Cardiac fibroblast (primary cell): Measurements from ENCODE around the gene SART1.
"Not testable (repeated sequence)": the region's sequence is repeated elsewhere in the genome, so short reads cannot be mapped to it uniquely, and the experiment has no call there.

Source experiments
- DNase-seq, 2 donors: peaks; one replicate each; pipeline versions ENCODE4 v3.0.0 to v3.0.0-alpha.2; 2010; ENCODE audit warnings: low read depth in 2 of 2
- H3K4me3 ChIP-seq, 2 donors: replicated peaks in 1 of 2; 1 replicate in 1 of 2; 2 replicates in 1 of 2; pipeline ENCODE4 v1.5.1; 2011; ENCODE audit warnings: low read depth in 2 of 2, low read length in 2 of 2, mild to moderate bottlenecking in 2 of 2, moderate library complexity in 1 of 2
- TF ChIP-seq, protein P1 (sequence below): IDR thresholded peaks from one replicate; pipeline ENCODE4 v1.5.1; 2011; ENCODE audit warnings: low read depth, mild to moderate bottlenecking, low read length, inconsistent platforms

SART1 gene

DNA sequence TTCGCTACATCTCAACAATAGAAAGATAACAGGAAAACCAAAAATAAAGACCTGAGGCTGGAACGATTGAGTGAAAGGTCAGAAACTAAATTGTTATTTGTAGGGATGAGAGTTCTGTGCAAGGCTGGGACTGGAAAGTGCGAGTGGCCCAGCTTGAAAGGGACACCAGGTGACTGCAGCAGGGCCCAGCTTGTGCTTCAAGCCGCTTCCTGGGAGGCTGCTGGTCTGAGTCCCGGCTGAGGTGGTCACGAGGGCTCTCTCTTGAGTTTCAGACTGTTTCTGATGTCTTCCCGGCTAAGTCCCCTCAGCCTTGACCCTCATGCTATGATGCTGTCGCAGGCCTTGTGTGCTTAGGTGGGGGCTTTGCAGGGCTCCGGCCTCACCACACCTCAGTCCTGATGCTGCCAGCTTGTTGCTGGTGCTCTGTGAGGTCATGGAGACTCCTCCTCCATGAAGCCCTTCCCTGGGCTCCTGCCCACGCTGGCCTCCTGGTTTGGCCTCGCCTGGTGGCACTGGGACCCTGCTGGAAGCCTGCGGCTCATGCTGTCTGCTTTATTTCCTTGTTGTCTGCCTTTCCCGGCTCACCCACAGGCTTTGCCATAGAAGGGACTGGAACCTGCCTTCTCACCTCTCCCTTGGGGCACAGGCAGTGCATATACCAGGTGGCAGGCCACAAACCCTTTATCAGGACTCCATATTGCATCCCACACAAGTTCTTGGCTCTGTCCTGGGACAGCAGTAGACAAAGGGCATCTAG lies 44.8 kb downstream of the SART1 start:
- no peak for DNase-seq
- H3K4me3 ChIP-seq, result no peak overlapping the region
- TF ChIP-seq, protein P1, sequence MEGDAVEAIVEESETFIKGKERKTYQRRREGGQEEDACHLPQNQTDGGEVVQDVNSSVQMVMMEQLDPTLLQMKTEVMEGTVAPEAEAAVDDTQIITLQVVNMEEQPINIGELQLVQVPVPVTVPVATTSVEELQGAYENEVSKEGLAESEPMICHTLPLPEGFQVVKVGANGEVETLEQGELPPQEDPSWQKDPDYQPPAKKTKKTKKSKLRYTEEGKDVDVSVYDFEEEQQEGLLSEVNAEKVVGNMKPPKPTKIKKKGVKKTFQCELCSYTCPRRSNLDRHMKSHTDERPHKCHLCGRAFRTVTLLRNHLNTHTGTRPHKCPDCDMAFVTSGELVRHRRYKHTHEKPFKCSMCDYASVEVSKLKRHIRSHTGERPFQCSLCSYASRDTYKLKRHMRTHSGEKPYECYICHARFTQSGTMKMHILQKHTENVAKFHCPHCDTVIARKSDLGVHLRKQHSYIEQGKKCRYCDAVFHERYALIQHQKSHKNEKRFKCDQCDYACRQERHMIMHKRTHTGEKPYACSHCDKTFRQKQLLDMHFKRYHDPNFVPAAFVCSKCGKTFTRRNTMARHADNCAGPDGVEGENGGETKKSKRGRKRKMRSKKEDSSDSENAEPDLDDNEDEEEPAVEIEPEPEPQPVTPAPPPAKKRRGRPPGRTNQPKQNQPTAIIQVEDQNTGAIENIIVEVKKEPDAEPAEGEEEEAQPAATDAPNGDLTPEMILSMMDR, result no peak

DNA sequence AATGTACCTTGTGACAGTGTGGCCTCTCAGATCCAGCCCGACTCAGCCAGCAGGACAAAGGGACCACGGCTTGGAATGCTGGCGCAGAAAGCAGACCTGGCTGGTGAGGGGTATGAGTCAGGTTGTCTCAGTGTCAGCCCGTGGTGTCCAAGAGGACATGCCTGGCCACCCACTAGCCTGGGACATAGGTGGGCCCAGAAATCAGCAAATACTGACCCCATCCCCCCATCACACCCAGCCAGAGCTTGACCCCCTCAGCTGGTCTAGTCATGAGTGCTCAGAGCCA lies 45.3 kb downstream of the SART1 start:
- TF ChIP-seq, protein P1, result no peak
- no peak overlapping the region for H3K4me3 ChIP-seq
- no peak for DNase-seq

DNA sequence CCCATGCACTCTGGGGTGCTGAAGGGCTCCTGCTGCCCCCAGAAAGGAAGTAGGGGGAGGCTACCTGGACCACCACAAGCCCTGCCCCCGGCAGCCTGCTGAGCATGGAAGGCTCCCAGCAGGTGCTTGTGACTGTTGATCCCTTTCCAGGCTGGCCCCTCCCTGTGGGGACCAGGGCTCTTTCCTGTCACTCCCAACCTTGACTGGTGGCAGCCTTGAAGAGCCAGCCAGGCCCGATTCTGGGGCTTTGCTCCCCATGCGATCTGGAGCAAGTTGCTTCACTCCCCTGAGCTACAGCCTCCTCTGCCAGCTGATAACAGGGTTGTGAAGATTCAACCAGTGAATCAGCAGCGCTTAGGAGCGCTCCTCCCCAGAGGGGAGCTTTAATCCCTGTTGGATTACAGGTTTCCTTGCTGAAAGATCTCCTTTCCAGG lies 45.7 kb downstream of the SART1 start:
- TF ChIP-seq, protein P1, result no peak
- DNase-seq, result no peak
- H3K4me3 ChIP-seq, result no peak overlapping the region

DNA sequence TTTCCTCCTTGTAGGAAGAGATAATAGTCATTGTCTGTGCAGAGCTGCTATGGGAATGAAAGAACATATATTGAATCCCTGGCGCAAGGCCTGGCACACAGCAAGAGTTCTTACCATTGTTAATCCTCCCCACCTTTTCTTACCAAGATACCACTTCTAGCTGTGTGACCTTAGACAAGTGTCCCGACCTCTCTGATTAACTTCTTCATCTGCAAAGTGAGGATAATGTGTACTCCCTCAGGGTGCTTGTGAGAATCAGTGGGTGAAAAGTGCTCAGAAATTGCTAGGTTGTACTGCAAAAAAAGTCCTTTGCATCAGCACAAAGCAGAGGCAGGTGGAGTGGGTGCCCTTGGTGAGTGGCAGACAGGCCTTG lies 46.5 kb downstream of the SART1 start:
- DNase-seq, result no peak
- TF ChIP-seq, protein P1, result no peak
- H3K4me3 ChIP-seq, result no peak overlapping the region

DNA sequence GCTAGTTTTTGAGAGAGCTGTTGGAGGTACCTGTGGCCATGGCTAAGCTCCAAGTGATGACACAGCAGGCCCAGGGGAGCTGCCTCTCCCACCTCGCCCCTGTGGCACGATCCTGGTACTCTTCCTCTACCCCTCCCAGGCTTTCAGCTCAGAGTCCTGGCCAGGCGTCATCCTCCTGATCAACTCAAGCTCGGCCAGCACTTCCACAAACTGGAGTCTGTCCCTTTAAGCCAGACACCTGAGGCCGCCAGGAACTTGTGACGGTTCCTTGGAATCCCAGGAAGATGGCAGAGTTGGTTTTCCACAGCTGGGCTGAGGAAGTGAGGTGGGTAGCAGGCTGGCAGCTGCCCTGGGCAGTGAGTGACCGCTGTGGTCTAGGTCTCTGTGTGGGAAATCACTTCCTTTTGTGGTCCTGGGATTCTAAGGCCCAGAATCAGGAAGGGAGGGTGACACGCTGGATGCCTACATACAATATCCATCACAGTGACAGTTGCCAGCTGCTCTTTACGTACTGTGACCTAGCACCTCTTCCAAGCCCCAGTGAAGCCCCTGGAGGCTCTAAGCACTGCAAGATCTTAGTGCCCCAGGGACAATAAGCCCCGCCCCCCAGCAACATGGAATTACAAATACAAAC lies 47.1 kb downstream of the SART1 start:
- H3K4me3 ChIP-seq, result no peak overlapping the region
- TF ChIP-seq, protein P1, result no peak
- DNase-seq, result no peak

DNA sequence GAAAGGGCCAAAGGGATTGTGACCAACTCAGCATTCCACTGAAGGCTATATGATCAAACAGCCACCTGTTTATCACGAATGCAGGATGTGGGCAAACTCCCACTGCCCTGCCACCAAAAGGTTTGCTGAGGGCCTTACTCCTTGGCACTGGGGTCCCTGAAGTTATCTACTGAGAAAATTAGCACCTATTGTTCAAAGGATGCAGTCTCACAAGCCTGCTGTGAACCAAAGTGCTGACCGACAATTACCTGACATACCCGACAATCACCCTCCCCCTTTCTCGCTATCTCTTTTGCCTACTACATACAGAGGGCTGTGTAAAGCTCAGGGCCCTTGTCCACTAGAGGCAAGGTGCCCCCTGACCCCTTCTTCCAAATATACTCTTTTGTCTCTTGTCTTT lies 48.5 kb downstream of the SART1 start:
- not testable (repeated sequence) for H3K4me3 ChIP-seq, DNase-seq

DNA sequence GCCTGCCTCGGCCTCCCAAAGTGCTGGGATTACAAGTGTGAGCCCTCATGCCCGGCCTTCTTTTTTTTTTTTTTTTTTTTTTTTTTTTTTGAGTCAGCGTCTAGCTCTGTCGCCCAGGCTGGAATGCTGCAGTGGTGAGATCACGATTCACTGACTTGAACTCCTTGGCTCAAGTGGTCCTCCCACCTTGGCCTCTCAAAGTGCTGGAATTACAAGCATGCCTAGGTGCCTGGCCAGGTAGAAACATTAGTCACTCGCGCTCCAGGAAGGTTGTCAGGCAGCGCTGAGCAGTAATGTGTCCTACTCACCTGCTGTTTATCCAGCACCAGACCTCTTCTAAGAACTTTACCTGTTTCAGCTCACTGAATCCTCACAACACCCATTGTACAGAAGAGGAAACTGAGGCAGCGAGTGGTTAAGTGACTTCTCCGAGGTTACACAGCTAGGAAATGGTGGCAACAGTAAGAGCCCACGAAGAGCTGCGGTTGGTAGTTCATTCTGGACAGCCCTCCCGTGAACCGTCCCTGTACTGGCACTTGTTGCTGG lies 49.8 kb downstream of the SART1 start:
- TF ChIP-seq, protein P1, result no peak
- peak; percentile 47 to 78 for DNase-seq
- H3K4me3 ChIP-seq, result no peak overlapping the region
